B cell (primary cell): ENCODE results near the gene STK17A. TPM values are rescaled to one million over a fixed set of nuclear protein-coding genes. Genes with fewer than 3 reads are reported as not detected.

Source experiments
- ATAC-seq: fragments of 200-7000 bp; cut with Tn5 transposase; one replicate; pipeline ENCODE4 v1.10.0; 2021; ENCODE audit warnings: low read depth, mild to moderate bottlenecking, moderate number of reproducible peaks, moderate library complexity
- CTCF ChIA-PET: fragments of 350-600 bp; sonication (Branson Sonifier 250); formaldehyde crosslinking; loops from one replicate; lab custom pipeline; 2021; ENCODE audit warnings: antibody characterized with exemption, inconsistent platforms; lab: Charles Lee
- POLR2A ChIA-PET: fragments of 350-600 bp; sonication (Branson Sonifier 250); formaldehyde crosslinking; loops from one replicate; lab custom pipeline; 2021; ENCODE audit warnings: antibody characterized with exemption; lab: Charles Lee
- DNase-seq: peaks from one replicate; pipeline ENCODE4 v3.0.0; 2013
- H2AFZ ChIP-seq: 2 replicates; pipeline ENCODE4 v1.6.1; 2012; ENCODE audit warnings: mild to moderate bottlenecking, low read depth, low read length; ENCODE audit not compliant: insufficient read depth, poor library complexity, severe bottlenecking
- H3K27ac ChIP-seq, 2 donors: 1 replicate in 1 of 2; 2 replicates in 1 of 2; pipeline ENCODE4 v1.5.1; 2012 to 2013; ENCODE audit warnings: low read length in 2 of 2, mild to moderate bottlenecking in 2 of 2, moderate library complexity in 1 of 2
- H3K27me3 ChIP-seq, 4 experiments: fragments of 200-600 bp in 1 of 4; sonication (generic) in 1 of 4; replicated peaks in 1 of 4; 1 replicate in 2 of 4; 2 replicates in 2 of 4; pipeline versions ENCODE4 v1.6.1 to v1.7.0; 2013 to 2016; ENCODE audit warnings: low read length in 3 of 4, mild to moderate bottlenecking in 2 of 4, mixed read lengths in 1 of 4, moderate library complexity in 1 of 4; ENCODE audit not compliant: insufficient read depth in 4 of 4, control insufficient read depth in 3 of 4; ENCODE audit errors: control extremely low read depth in 1 of 4
- H3K36me3 ChIP-seq, 2 experiments: replicated peaks in 1 of 2; 1 replicate in 1 of 2; 2 replicates in 1 of 2; pipeline versions ENCODE4 v1.6.1 to v1.7.1; 2013; ENCODE audit warnings: low read length in 1 of 2; ENCODE audit not compliant: insufficient read depth in 2 of 2, control insufficient read depth in 1 of 2; ENCODE audit errors: control extremely low read depth in 1 of 2, extremely low read depth in 1 of 2
- H3K4me1 ChIP-seq, 2 donors: fragments of 200-600 bp in 1 of 2; sonication (generic) in 1 of 2; 1 replicate in 1 of 2; 2 replicates in 1 of 2; pipeline versions ENCODE4 v1.5.1 to v1.6.1; 2013 to 2017; ENCODE audit warnings: low read length in 2 of 2; ENCODE audit not compliant: control insufficient read depth in 2 of 2, insufficient read depth in 2 of 2
- H3K4me2 ChIP-seq: replicated peaks from 2 replicates; pipeline ENCODE3; 2012; ENCODE audit warnings: mild to moderate bottlenecking, low read depth, low read length; ENCODE audit not compliant: poor library complexity, severe bottlenecking
- H3K4me3 ChIP-seq, 5 experiments: fragments of 200-600 bp in 1 of 5; sonication (generic) in 1 of 5; 1 replicate in 3 of 5; 2 replicates in 2 of 5; pipeline versions ENCODE4 v1.5.1 to v1.7.0; 2011 to 2016; ENCODE audit warnings: low read length in 4 of 5, mild to moderate bottlenecking in 4 of 5, low read depth in 2 of 5, control low read depth in 1 of 5, moderate library complexity in 1 of 5; ENCODE audit not compliant: insufficient read depth in 1 of 5; ENCODE audit errors: control extremely low read depth in 1 of 5, extremely low read depth in 1 of 5
- H3K79me2 ChIP-seq: fragments of 200-600 bp; sonication (generic); one replicate; pipeline ENCODE4 v1.6.0; 2016; ENCODE audit warnings: low read length; ENCODE audit not compliant: control insufficient read depth, insufficient read depth
- H3K9ac ChIP-seq: fragments of 200-600 bp; sonication (generic); 2 replicates; pipeline ENCODE4 v1.6.1; 2017; ENCODE audit warnings: mild to moderate bottlenecking, low read length, moderate library complexity
- H3K9me3 ChIP-seq, 3 donors: one replicate each; pipeline versions ENCODE4 v1.6.1 to v1.7.1; 2013; ENCODE audit warnings: low read length in 2 of 3; ENCODE audit not compliant: control insufficient read depth in 2 of 3, insufficient read depth in 1 of 3; ENCODE audit errors: control extremely low read depth in 1 of 3
- H4K20me1 ChIP-seq: 2 replicates; pipeline ENCODE4 v1.6.0; 2012; ENCODE audit warnings: mild to moderate bottlenecking, low read length; ENCODE audit not compliant: insufficient read depth, control insufficient read depth, poor library complexity, severe bottlenecking
- H3K27ac Mint-ChIP-seq: one replicate; pipeline ENCODE4 v1.8.0; 2021; ENCODE audit warnings: mixed read lengths
- H3K27me3 Mint-ChIP-seq: one replicate; pipeline ENCODE4 v1.8.0; 2021; ENCODE audit warnings: mixed read lengths
- H3K4me1 Mint-ChIP-seq: one replicate; pipeline ENCODE4 v1.8.0; 2021; ENCODE audit warnings: mixed read lengths
- H3K4me3 Mint-ChIP-seq: one replicate; pipeline ENCODE4 v1.8.0; 2021; ENCODE audit warnings: mixed read lengths
- H3K9me3 Mint-ChIP-seq: one replicate; pipeline ENCODE4 v1.8.0; 2022; ENCODE audit warnings: mixed read lengths; ENCODE audit not compliant: insufficient read depth
- EZH2 ChIP-seq: IDR thresholded peaks from 2 replicates; pipeline ENCODE4 v1.6.1; 2012; ENCODE audit warnings: borderline replicate concordance, low read depth, mild to moderate bottlenecking, moderate library complexity, low read length; ENCODE audit not compliant: insufficient read depth, poor library complexity, severe bottlenecking
- WGBS: methylation state at CpG from one replicate; pipeline ENCODE4 v1.1.5; 2013; ENCODE audit warnings: missing lambda C conversion rate; ENCODE audit not compliant: insufficient coverage; 5-methylcytosine and 5-hydroxymethylcytosine counted together
- intact Hi-C: fragments of 100-400 bp; cut with micrococcal nuclease; formaldehyde crosslinking; loops from one replicate; pipeline ENCODE4 v1.10.0; 2022
- polyA plus RNA-seq: library from polyadenylated mRNA; depleted of rRNA; stranded (reverse); fragments of >200 nt; gene quantifications from 2 replicates; pipeline ENCODE4 v1.2.3, GENCODE V29; 2012
- total RNA-seq, 2 donors: library from RNA; stranded (reverse); fragments of 120-200 nt in 1 of 2; gene quantifications; 1 replicate in 1 of 2; 2 replicates in 1 of 2; pipeline versions ENCODE4 v1.2.3 to v1.2.4, GENCODE V29; 2013 to 2022
- TF ChIP-seq, protein P1 (sequence below): fragments of 200-600 bp; IDR thresholded peaks from one replicate; pipeline ENCODE4 v1.8.0; 2022; ENCODE audit warnings: antibody characterized with exemption, mild to moderate bottlenecking

The STK17A gene
- total and polyA plus RNA-seq, 2 donors (not counting 1 experiment from before 2014, with no cell fraction given): 72.8 to 111 TPM

DNA sequence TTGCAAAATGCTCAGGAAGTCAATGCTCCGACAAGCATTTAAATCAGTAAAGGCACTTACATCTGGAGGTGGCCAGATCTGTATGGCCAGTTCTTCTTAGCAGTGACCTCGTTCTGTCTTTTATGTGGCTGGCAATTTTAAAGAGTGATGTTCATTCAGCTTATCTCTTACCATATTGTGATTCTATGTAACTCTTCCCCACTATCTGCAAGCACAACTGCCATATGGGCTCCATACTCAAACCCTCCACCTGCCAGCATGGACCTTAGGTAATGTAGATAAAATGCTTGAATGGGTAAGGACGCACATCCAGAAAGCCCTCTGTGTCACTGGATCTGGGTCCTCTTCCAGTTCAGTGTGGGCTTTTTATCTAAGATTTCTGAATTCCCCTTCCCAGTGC lies 42.4 kb upstream of the STK17A start:
- Histone ChIP-seq H3K79me2 (no peaks in the 10 kb centered on the region), H4K20me1 (no peaks in the 10 kb centered on the region), H3K4me1 (no peaks in the 10 kb centered on the region), H3K4me2 (no peak overlapping the region), H3K9me3 (no peaks in the 10 kb centered on the region), H3K4me3 (no peak overlapping the region), H3K27ac (no peak overlapping the region), H3K27me3 (no peaks in the 10 kb centered on the region), H3K9ac (no peak overlapping the region), H3K36me3 (no peaks in the 10 kb centered on the region), H2AFZ (no peak overlapping the region)
- Mint-ChIP-seq H3K27ac (no peak overlapping the region), H3K27me3 (peaks cover 23% of the 10 kb centered on the region), H3K9me3 (no peaks in the 10 kb centered on the region), H3K4me1 (no peaks in the 10 kb centered on the region), H3K4me3 (no peak overlapping the region)
- ATAC-seq (no peak), DNase-seq (no peak)
- CTCF ChIA-PET: no interaction called here
- WGBS: 90% methylated on average over 2 of the region's 3 CpGs
- POLR2A ChIA-PET: no interaction called here
- TF ChIP-seq, protein P1, sequence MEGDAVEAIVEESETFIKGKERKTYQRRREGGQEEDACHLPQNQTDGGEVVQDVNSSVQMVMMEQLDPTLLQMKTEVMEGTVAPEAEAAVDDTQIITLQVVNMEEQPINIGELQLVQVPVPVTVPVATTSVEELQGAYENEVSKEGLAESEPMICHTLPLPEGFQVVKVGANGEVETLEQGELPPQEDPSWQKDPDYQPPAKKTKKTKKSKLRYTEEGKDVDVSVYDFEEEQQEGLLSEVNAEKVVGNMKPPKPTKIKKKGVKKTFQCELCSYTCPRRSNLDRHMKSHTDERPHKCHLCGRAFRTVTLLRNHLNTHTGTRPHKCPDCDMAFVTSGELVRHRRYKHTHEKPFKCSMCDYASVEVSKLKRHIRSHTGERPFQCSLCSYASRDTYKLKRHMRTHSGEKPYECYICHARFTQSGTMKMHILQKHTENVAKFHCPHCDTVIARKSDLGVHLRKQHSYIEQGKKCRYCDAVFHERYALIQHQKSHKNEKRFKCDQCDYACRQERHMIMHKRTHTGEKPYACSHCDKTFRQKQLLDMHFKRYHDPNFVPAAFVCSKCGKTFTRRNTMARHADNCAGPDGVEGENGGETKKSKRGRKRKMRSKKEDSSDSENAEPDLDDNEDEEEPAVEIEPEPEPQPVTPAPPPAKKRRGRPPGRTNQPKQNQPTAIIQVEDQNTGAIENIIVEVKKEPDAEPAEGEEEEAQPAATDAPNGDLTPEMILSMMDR: no peak
- no peak for TF ChIP-seq EZH2
- intact Hi-C loops: no loop called here

DNA sequence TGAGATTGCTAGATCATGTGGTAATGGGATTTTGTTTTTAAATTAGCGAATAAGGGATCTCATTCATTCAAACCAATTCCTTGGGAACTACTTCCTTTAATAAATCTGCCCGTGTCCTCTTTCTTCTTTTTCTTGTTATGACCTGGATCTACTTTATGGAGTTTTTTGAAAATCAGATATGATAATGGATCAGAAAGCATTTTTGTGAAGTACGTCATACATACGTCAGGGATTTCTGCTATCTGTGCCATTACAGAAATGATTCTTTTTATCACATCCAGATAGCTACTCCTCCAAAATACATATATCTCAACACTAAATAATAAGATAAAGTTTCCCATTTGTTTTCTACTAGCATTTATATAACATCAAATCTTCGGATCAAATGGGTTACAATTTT lies 40.2 kb upstream of the STK17A start:
- ChIA-PET POLR2A (no interaction called here), CTCF (no interaction called here)
- ATAC-seq: no peak
- H2AFZ ChIP-seq: no peak overlapping the region
- peaks cover 0 to 3% (median 0%) of the 10 kb centered on the region in 4 experiments for H3K27me3 ChIP-seq
- no peak for DNase-seq
- no peak overlapping the region for H3K4me2 ChIP-seq
- Mint-ChIP-seq H3K4me3 (no peak overlapping the region), H3K27me3 (peaks cover 39% of the 10 kb centered on the region), H3K27ac (no peak overlapping the region), H3K4me1 (no peaks in the 10 kb centered on the region), H3K9me3 (peaks cover 3% of the 10 kb centered on the region)
- intact Hi-C loops: no loop called here
- no peaks in the 10 kb centered on the region for H3K36me3 ChIP-seq
- peaks cover 0 to 3% (median 0%) of the 10 kb centered on the region in 3 donors for H3K9me3 ChIP-seq
- H4K20me1 ChIP-seq: no peaks in the 10 kb centered on the region
- no peak overlapping the region for H3K9ac ChIP-seq
- H3K4me3 ChIP-seq: no peak overlapping the region
- H3K27ac ChIP-seq: no peak overlapping the region
- TF ChIP-seq EZH2: no peak
- TF ChIP-seq, protein P1: no peak
- H3K4me1 ChIP-seq: no peaks in the 10 kb centered on the region
- H3K79me2 ChIP-seq: no peaks in the 10 kb centered on the region
- no CpG with 5 or more reads among the region's 5 CpGs for WGBS
